ENCODE data around the gene POLR3F. TPM values are rescaled to one million over a fixed set of nuclear protein-coding genes. Genes with fewer than 3 reads are reported as not detected.
"Not testable (repeated sequence)": the region's sequence is repeated elsewhere in the genome, so short reads cannot be mapped to it uniquely, and the experiment has no call there.

The POLR3F gene
- total RNA-seq, 1 donor from 2014 or later: 8.1 TPM

- no peak for TF ChIP-seq CTCF (IDR thresholded peaks at IDR 0.05)
- no peak for TF ChIP-seq POLR2AphosphoS5 (IDR thresholded peaks at IDR 0.05; ENCODE audit: insufficient read depth in 1 of 2, low read depth in 1 of 2)
- no peak for TF ChIP-seq POLR2A (IDR thresholded peaks at IDR 0.05)
- Histone ChIP-seq H3K4me3 (no peak overlapping the region), H3K9me3 (no peaks in the 10 kb centered on the region), H3K4me1 (peaks cover 11% of the 10 kb centered on the region), H3K27ac (no peak overlapping the region), H3K36me3 (peaks cover 4 to 34% of the 10 kb centered on the region in 2 donors), H3K27me3 (no peaks in the 10 kb centered on the region)
- DNase-seq (ENCODE audit: extremely low spot score in 2 of 2): no peak
- intact Hi-C loops (cut with DNase I): no loop called here
These were observed 46.0 kb downstream of the POLR3F start for GRCh38 chr20:18513208-18513607.

- intact Hi-C loops (cut with DNase I): no loop called here
- TF ChIP-seq POLR2AphosphoS5 (IDR thresholded peaks at IDR 0.05; ENCODE audit: insufficient read depth in 1 of 2, low read depth in 1 of 2): no peak
- TF ChIP-seq CTCF (IDR thresholded peaks at IDR 0.05): no peak
- TF ChIP-seq POLR2A (IDR thresholded peaks at IDR 0.05): no peak
- H3K36me3 ChIP-seq: peaks cover 4 to 34% of the 10 kb centered on the region in 2 donors
These were observed 46.9 kb downstream of the POLR3F start for GRCh38 chr20:18514127-18514526.

GRCh38 chr20:18515973-18516372 is 48.8 kb downstream of the POLR3F start:
- peaks cover 4 to 39% of the 10 kb centered on the region in 2 donors for H3K36me3 ChIP-seq

More at GRCh38 chr20:18514127-18514526, 46.9 kb downstream of the POLR3F start:
- H3K9me3 ChIP-seq: no peaks in the 10 kb centered on the region
- H3K4me3 ChIP-seq: no peak overlapping the region
- H3K4me1 ChIP-seq: peaks cover 2% of the 10 kb centered on the region
- DNase-seq (ENCODE audit: extremely low spot score in 2 of 2): no peak
- no peak overlapping the region for H3K27ac ChIP-seq
- no peaks in the 10 kb centered on the region for H3K27me3 ChIP-seq

GRCh38 chr20:18522066-18522465 is 54.9 kb downstream of the POLR3F start:
- H3K27ac ChIP-seq; DNase-seq (ENCODE audit: extremely low spot score in 2 of 2); intact Hi-C loops (cut with DNase I); H3K9me3 ChIP-seq; H3K4me1 ChIP-seq; H3K4me3 ChIP-seq; H3K27me3 ChIP-seq: not testable (repeated sequence)
- peaks cover 0 to 32% of the 10 kb centered on the region in 2 donors for H3K36me3 ChIP-seq

More at GRCh38 chr20:18515973-18516372, 48.8 kb downstream of the POLR3F start:
- H3K27me3 ChIP-seq: no peaks in the 10 kb centered on the region
- no peak overlapping the region for H3K4me3 ChIP-seq
- no peak for DNase-seq (ENCODE audit: extremely low spot score in 2 of 2)
- no peak overlapping the region for H3K27ac ChIP-seq
- TF ChIP-seq POLR2AphosphoS5 (IDR thresholded peaks at IDR 0.05; ENCODE audit: insufficient read depth in 1 of 2, low read depth in 1 of 2) (no peak), CTCF (IDR thresholded peaks at IDR 0.05) (no peak), POLR2A (IDR thresholded peaks at IDR 0.05) (no peak)
- no peaks in the 10 kb centered on the region for H3K4me1 ChIP-seq
- no peaks in the 10 kb centered on the region for H3K9me3 ChIP-seq
- intact Hi-C loops (cut with DNase I): no loop called here

- DNase-seq (ENCODE audit: extremely low spot score in 2 of 2): no peak
- Histone ChIP-seq H3K4me3 (no peak overlapping the region), H3K4me1 (no peaks in the 10 kb centered on the region), H3K27ac (no peak overlapping the region), H3K36me3 (peaks cover 0 to 42% of the 10 kb centered on the region in 2 donors), H3K27me3 (no peaks in the 10 kb centered on the region), H3K9me3 (no peaks in the 10 kb centered on the region)
- intact Hi-C loops (cut with DNase I): no loop called here
- TF ChIP-seq POLR2A (IDR thresholded peaks at IDR 0.05) (no peak), POLR2AphosphoS5 (IDR thresholded peaks at IDR 0.05; ENCODE audit: insufficient read depth in 1 of 2, low read depth in 1 of 2) (no peak), CTCF (IDR thresholded peaks at IDR 0.05) (no peak)
These were observed 55.9 kb downstream of the POLR3F start for GRCh38 chr20:18523066-18523465.

All from vagina (tissue), 2 donors.